IMR-90 (cell line): ENCODE data around the gene PPP1CA. TPM values are rescaled to one million over a fixed set of nuclear protein-coding genes. Genes with fewer than 3 reads are reported as not detected.

Source experiments
- MAZ ChIP-seq: IDR thresholded peaks from 2 replicates; pipeline ENCODE4 v1.6.1; 2012; ENCODE audit warnings: low read depth, mild to moderate bottlenecking, low read length, improper control_type of control experiment, moderate library complexity, borderline replicate concordance
- polyA plus RNA-seq, 3 experiments: library from polyadenylated mRNA; depleted of rRNA; stranded (reverse); fragments of >200 nt; gene quantifications; 2 replicates each; pipeline ENCODE4 v1.2.3, GENCODE V29; 2012; ENCODE audit warnings: low replicate concordance in 1 of 3
- total RNA-seq: library from RNA; depleted of rRNA; stranded (reverse); fragments of >200 nt; gene quantifications from 2 replicates; pipeline ENCODE4 v1.2.3, GENCODE V29; 2012
- TF ChIP-seq, protein P1 (sequence below): fragments of 150-350 bp; IDR thresholded peaks from 2 replicates; pipeline ENCODE4 v1.6.1; 2016; ENCODE audit warnings: low read depth, mild to moderate bottlenecking, low read length, moderate library complexity, borderline replicate concordance

PPP1CA gene
- total and polyA plus RNA-seq, 2 of the 4 experiments (the other 2 are of a cell fraction): 228 to 313 TPM

DNA sequence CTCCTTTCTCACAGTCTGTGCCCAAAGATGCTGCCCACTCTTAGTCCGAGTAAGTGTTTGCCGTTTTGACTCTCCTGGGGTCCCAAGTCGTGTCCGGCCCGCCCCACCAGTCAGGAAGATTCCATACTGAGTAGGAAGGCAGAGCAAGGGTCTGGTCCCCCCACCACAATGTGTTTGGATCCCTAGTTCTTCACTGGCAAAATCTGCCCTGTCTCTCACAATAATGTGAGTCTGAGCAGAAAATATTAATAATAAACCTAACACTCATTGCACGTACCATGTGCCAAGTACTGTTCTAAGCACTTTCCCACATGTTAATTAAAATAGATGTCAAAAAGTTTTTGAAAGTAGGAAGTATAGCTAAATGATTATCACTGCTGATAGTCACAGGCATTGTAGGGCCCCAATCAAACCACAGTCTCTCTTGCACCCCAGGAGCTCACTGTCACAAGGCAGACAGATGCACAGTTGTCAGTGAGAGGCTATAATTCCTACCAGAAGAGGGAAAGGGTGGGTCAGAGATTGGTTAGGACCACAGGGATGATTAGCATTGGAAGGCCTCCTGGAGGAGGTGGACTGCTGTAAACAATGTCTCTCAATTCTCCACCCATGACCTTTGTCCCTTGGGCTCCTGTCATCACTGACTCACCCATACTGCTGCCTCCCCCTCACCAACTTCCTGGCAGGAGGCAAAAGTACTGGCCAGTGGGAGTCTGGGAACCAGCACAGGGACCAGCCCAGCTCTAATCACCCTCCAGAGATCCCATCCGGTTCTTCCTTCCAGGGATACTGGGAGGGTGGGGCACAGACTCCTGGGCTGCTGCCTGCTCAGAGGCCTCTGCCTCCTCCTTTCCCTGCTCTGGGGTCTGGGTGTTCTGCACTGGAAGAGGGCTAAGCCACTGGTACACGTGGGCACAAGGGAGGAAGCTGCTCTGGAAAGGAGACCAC is 47.3 kb downstream of the PPP1CA start (continued):
- TF ChIP-seq, protein P1, sequence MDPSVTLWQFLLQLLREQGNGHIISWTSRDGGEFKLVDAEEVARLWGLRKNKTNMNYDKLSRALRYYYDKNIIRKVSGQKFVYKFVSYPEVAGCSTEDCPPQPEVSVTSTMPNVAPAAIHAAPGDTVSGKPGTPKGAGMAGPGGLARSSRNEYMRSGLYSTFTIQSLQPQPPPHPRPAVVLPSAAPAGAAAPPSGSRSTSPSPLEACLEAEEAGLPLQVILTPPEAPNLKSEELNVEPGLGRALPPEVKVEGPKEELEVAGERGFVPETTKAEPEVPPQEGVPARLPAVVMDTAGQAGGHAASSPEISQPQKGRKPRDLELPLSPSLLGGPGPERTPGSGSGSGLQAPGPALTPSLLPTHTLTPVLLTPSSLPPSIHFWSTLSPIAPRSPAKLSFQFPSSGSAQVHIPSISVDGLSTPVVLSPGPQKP: no peak
- peak; percentile 66; the same call in 1 of the 2 replicates for TF ChIP-seq MAZ
